PFSK-1 (cell line): ENCODE measurements around the gene GEMIN7.

Experiments
- FOXP2 ChIP-seq: optimal IDR thresholded peaks from 2 replicates; pipeline ENCODE3; 2011; ENCODE audit warnings: borderline replicate concordance, control low read depth, inconsistent platforms; ENCODE audit not compliant: insufficient read depth; ENCODE audit errors: extremely low read length, extremely low read depth
- POLR2AphosphoS5 ChIP-seq: IDR thresholded peaks from 2 replicates; pipeline ENCODE4 v1.6.1; 2012; ENCODE audit warnings: low read depth, mild to moderate bottlenecking, control low read depth, low read length, moderate library complexity
- SIN3A ChIP-seq: IDR thresholded peaks from 2 replicates; pipeline ENCODE4 v1.6.1; 2012; ENCODE audit warnings: mild to moderate bottlenecking, low read length, moderate library complexity, borderline replicate concordance; ENCODE audit not compliant: insufficient read depth
- TAF1 ChIP-seq: IDR thresholded peaks from 2 replicates; pipeline ENCODE4 v1.6.1; 2012; ENCODE audit warnings: low read length, control low read depth, borderline replicate concordance; ENCODE audit not compliant: insufficient read depth
- TF ChIP-seq, protein P1 (sequence below), 2 experiments: IDR thresholded peaks; 2 replicates each; pipeline versions ENCODE4 v1.6.1 to v1.8.0; 2011 to 2012; ENCODE audit warnings: low read depth in 2 of 2, low read length in 2 of 2, control low read depth in 1 of 2, inconsistent platforms in 1 of 2, mild to moderate bottlenecking in 1 of 2, moderate library complexity in 1 of 2; ENCODE audit not compliant: insufficient read depth in 1 of 2

DNA sequence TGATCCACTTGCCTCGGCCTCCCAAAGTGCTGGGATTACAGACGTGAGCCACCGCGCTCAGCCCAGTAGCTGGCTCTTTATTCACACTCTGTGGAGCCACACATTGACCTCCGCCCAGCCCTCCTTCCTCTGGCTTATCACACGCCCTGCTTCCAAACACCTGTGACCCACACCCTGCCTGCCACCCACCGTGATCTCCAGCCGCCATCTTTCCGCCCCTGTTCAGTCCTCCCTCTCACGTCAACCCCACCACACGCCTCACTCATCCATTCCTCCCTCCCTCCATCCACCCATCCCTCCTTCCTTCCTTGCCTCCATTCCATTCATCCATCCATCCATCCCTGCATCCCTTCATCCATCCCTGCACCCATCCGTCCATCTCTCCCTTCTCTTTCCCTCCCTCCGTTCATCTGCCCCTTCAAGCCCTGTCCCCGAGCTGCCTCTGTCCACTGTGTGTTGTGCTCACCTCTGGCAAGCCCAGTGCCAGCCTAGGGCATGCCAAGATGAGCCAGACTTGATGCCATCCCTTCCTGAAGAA is 20.4 kb upstream of the GEMIN7 start:
- TF ChIP-seq, protein P1, sequence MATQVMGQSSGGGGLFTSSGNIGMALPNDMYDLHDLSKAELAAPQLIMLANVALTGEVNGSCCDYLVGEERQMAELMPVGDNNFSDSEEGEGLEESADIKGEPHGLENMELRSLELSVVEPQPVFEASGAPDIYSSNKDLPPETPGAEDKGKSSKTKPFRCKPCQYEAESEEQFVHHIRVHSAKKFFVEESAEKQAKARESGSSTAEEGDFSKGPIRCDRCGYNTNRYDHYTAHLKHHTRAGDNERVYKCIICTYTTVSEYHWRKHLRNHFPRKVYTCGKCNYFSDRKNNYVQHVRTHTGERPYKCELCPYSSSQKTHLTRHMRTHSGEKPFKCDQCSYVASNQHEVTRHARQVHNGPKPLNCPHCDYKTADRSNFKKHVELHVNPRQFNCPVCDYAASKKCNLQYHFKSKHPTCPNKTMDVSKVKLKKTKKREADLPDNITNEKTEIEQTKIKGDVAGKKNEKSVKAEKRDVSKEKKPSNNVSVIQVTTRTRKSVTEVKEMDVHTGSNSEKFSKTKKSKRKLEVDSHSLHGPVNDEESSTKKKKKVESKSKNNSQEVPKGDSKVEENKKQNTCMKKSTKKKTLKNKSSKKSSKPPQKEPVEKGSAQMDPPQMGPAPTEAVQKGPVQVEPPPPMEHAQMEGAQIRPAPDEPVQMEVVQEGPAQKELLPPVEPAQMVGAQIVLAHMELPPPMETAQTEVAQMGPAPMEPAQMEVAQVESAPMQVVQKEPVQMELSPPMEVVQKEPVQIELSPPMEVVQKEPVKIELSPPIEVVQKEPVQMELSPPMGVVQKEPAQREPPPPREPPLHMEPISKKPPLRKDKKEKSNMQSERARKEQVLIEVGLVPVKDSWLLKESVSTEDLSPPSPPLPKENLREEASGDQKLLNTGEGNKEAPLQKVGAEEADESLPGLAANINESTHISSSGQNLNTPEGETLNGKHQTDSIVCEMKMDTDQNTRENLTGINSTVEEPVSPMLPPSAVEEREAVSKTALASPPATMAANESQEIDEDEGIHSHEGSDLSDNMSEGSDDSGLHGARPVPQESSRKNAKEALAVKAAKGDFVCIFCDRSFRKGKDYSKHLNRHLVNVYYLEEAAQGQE (IDR thresholded peaks at IDR 0.05; ENCODE audit: insufficient read depth in 1 of 2, low read depth in 2 of 2, low read length in 2 of 2), result no peak
- no peak for TF ChIP-seq POLR2AphosphoS5
- no peak for TF ChIP-seq TAF1
- no peak for TF ChIP-seq SIN3A
- no peak for TF ChIP-seq FOXP2
